ENCODE data around the gene ARHGAP44.

The ARHGAP44 gene

GRCh38 chr17:12982224-12982623 lies 192.9 kb downstream of the ARHGAP44 start:
- DNase-seq (ENCODE audit: low spot score): no peak
- in situ Hi-C loops (cut with MboI; ENCODE audit: low sequenced_read_pairs, unreplicated experiment): no loop called here
- TF ChIP-seq CTCF (IDR thresholded peaks at IDR 0.05; ENCODE audit: borderline replicate concordance, control extremely low read depth, extremely low read depth, insufficient read depth, missing control alignments): no peak

GRCh38 chr17:12983991-12984884 lies 194.9 kb downstream of the ARHGAP44 start:
- no peak for TF ChIP-seq CTCF (IDR thresholded peaks at IDR 0.05; ENCODE audit: borderline replicate concordance, control extremely low read depth, extremely low read depth, insufficient read depth, missing control alignments)
- no peak for DNase-seq (ENCODE audit: low spot score)
- in situ Hi-C loops (cut with MboI; ENCODE audit: low sequenced_read_pairs, unreplicated experiment): no loop called here

- in situ Hi-C loops (cut with MboI; ENCODE audit: low sequenced_read_pairs, unreplicated experiment): no loop called here
- no peak for DNase-seq (ENCODE audit: low spot score)
- no peak for TF ChIP-seq CTCF (IDR thresholded peaks at IDR 0.05; ENCODE audit: borderline replicate concordance, control extremely low read depth, extremely low read depth, insufficient read depth, missing control alignments)
Observed at GRCh38 chr17:12985431-12986293, 196.4 kb downstream of the ARHGAP44 start.

GRCh38 chr17:12987120-12987519 lies 197.8 kb downstream of the ARHGAP44 start:
- in situ Hi-C loops (cut with MboI; ENCODE audit: low sequenced_read_pairs, unreplicated experiment): no loop called here
- no peak for TF ChIP-seq CTCF (IDR thresholded peaks at IDR 0.05; ENCODE audit: borderline replicate concordance, control extremely low read depth, extremely low read depth, insufficient read depth, missing control alignments)
- no peak for DNase-seq (ENCODE audit: low spot score)

GRCh38 chr17:12990041-12990808 lies 200.9 kb downstream of the ARHGAP44 start:
- no peak for DNase-seq (ENCODE audit: low spot score)
- in situ Hi-C loops (cut with MboI; ENCODE audit: low sequenced_read_pairs, unreplicated experiment): no loop called here
- TF ChIP-seq CTCF (IDR thresholded peaks at IDR 0.05; ENCODE audit: borderline replicate concordance, control extremely low read depth, extremely low read depth, insufficient read depth, missing control alignments): no peak

GRCh38 chr17:12990926-12991325 lies 201.6 kb downstream of the ARHGAP44 start:
- no peak for DNase-seq (ENCODE audit: low spot score)
- no peak for TF ChIP-seq CTCF (IDR thresholded peaks at IDR 0.05; ENCODE audit: borderline replicate concordance, control extremely low read depth, extremely low read depth, insufficient read depth, missing control alignments)
- in situ Hi-C loops (cut with MboI; ENCODE audit: low sequenced_read_pairs, unreplicated experiment): no loop called here
